Activated CD8-positive, alpha-beta memory T cell treated with anti-CD3 and anti-CD28 coated beads for 36 hours (primary cell): ENCODE measurements around the gene ALDH1L1. TPM values are rescaled to one million over a fixed set of nuclear protein-coding genes. Genes with fewer than 3 reads are reported as not detected.
"Not testable (repeated sequence)": the region's sequence is repeated elsewhere in the genome, so short reads cannot be mapped to it uniquely, and the experiment has no call there.

Experiments used
- CTCF ChIA-PET: fragments of 350-600 bp; sonication (Branson Sonifier 250); formaldehyde crosslinking; loops from one replicate; lab custom pipeline; 2021; ENCODE audit warnings: antibody characterized with exemption; lab: Charles Lee
- POLR2A ChIA-PET: fragments of 350-600 bp; sonication (Branson Sonifier 250); formaldehyde crosslinking; loops from one replicate; lab custom pipeline; 2021; ENCODE audit warnings: antibody characterized with exemption; lab: Charles Lee
- total RNA-seq, 2 experiments: library from RNA; stranded (reverse); gene quantifications; one replicate each; pipeline ENCODE4 v1.2.3, GENCODE V29; 2021

ALDH1L1 gene
- total RNA-seq, 2 experiments from 2014 or later: not detected

- ChIA-PET POLR2A (no interaction called here), CTCF (no interaction called here)
These were observed 78.4 kb downstream of the ALDH1L1 start for GRCh38 chr3:126102011-126102410.

- CTCF ChIA-PET: no interaction called here
- POLR2A ChIA-PET: no interaction called here
These were observed 78.8 kb downstream of the ALDH1L1 start for GRCh38 chr3:126101521-126101982.

- ChIA-PET CTCF (no interaction called here), POLR2A (interaction anchor here (0.5 kb wide), 1 partner anchor 726 kb away, joined by 4 read pairs; no protein-coding TSS in a partner anchor)
These were observed 79.6 kb downstream of the ALDH1L1 start for GRCh38 chr3:126100634-126101301.

- POLR2A ChIA-PET: interaction anchor here (0.5 kb wide), 1 partner anchor 725 kb away, joined by 4 read pairs; no protein-coding TSS in a partner anchor
- CTCF ChIA-PET: no interaction called here
These were observed 80.1 kb downstream of the ALDH1L1 start for GRCh38 chr3:126100269-126100633.

- ChIA-PET CTCF (no interaction called here), POLR2A (no interaction called here)
These were observed 82.0 kb downstream of the ALDH1L1 start for GRCh38 chr3:126098391-126098858.

DNA sequence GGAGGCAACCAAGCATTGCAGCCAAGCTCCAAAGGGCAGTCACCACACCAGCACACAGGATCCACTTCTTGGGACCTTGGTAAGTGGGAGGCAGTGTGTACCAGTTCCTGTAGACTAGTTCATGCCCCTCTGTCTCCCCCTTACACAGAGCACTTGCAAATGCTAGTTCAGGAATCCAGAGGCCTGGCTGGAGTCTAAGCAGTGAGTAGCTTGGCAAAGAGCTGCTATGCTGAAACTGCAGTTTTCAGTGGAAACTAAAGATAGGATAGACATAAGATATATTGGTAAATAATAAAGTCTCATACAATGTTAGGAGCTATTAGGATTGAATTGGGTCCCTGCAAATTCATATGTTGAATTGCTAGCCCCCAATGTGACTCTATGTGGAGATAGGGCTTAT, 82.6 kb downstream of the ALDH1L1 start:
- ChIA-PET POLR2A (no interaction called here), CTCF (no interaction called here)

GRCh38 chr3:126096274-126096673, 84.1 kb downstream of the ALDH1L1 start:
- CTCF ChIA-PET, POLR2A ChIA-PET: not testable (repeated sequence)

DNA sequence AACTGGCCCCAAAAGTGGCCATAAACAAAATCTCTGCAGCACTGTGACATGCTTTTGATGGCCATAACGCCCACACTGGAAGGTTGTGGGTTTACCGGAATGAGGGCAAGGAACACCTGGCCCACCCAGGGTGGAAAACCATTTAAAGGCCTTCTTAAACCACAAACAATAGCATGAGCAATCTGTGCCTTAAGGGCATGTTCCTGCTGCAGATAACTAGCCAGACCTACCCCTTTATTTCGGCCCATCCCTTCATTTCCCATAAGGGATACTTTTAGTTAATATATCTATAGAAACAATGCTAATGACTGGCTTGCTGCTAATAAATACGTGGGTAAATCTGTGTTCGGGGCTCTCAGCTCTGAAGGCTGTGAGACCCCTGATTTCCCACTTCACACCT, 88.3 kb downstream of the ALDH1L1 start:
- CTCF ChIA-PET, POLR2A ChIA-PET: not testable (repeated sequence)

- ChIA-PET CTCF (no interaction called here), POLR2A (no interaction called here)
These were observed 92.7 kb downstream of the ALDH1L1 start for GRCh38 chr3:126087552-126088175.

DNA sequence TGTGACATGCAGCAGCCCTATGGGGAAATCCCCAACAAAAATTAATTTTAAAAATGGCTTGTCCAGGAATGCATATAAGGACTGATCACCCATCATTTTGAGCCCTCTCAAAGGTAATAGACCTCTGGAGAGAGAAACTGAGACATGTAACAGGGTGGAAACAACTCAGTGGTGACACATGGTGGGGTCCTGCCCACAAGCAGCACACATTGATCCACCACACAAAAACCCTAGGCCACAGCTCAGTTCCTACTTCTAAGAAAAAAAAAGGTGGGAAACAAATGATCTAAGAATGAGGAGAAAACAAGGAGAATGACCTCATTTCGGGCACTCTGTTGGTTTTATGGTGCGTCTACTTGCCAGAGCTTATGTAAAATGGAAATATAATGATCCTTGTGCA, 94.5 kb downstream of the ALDH1L1 start:
- POLR2A ChIA-PET: no interaction called here
- CTCF ChIA-PET: no interaction called here

- POLR2A ChIA-PET: no interaction called here
- CTCF ChIA-PET: no interaction called here
These were observed 95.1 kb downstream of the ALDH1L1 start for GRCh38 chr3:126085276-126085675.

DNA sequence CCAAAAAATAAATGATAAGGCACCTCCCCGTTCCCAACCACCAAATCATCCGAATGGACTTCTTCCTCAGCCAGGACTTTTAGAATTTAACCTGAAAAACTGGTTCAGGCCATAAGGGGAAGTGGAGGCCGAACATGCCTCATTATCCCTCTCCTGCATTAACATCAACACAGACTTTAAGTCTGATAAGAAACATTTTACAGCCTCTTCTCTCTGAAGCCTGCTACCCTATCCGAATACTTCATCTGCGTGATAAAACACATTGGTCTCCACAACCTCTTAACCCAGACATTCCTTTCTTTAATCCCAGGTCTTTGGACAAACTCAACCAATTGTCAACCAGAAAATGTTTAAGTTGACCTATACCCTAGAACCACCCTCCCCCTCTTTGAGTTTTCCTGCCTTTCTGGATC, 95.6 kb downstream of the ALDH1L1 start:
- POLR2A ChIA-PET: interaction anchor here (1.4 kb wide), 1 partner anchor 168 kb away, joined by 5 read pairs; no protein-coding TSS in a partner anchor
- CTCF ChIA-PET: no interaction called here

DNA sequence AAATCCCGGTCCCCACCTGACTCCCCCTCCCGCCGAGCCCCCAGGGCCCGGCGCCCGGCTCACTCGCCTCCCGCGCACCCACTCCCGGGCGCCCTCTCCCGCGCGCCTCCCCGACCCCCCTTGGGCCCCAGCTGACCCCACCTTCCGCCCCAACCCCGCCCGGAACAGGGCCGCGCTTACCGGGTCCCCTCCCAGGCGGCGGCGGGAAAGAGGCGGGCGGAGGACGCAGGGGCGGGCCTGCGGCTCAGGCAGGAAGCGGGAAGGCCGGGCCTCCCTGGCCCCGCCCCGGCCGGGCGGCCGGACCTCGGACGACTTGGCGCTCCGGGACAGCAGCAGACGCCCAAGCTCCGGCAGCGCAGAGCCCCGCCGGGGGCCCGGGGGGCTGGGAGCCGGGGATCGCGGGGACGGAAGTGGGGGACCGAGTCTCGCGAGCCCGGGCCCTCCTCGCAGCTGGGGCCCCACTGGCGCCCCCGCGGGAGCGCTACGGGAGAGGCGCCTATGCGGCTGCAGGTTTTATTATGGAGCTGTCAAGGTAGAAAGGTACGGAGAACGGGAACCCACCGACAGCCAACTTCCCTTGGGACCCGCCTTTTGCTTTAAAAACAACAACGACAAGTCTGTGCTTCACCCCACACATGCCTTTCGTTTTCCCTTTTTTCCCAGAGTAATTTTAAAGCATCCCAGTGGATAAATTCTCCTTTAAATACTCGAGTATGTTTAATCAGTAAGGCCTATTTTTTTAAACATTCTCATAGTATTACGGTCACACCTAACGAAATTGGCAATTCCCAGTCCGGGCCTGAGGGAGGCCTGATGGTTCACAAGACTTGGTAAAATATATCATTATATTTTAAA, 96.2 kb downstream of the ALDH1L1 start, which contains the start of gene SLC41A3:
TSS of gene SLC41A3 (minus strand) at position 212 of the 855 bp plus-strand sequence. CDS start 15,905 bp downstream, outside the sequence.
- POLR2A ChIA-PET: interaction anchor here (1.4 kb wide), 1 partner anchor 168 kb away, joined by 5 read pairs; no protein-coding TSS in a partner anchor
- CTCF ChIA-PET: no interaction called here

GRCh38 chr3:126083511-126083912, 96.9 kb downstream of the ALDH1L1 start:
- POLR2A ChIA-PET: interaction anchor here (1.4 kb wide), 1 partner anchor 167 kb away, joined by 5 read pairs; no protein-coding TSS in a partner anchor
- CTCF ChIA-PET: no interaction called here

- CTCF ChIA-PET: no interaction called here
- POLR2A ChIA-PET: no interaction called here
These were observed 97.3 kb downstream of the ALDH1L1 start for GRCh38 chr3:126083138-126083445.

DNA sequence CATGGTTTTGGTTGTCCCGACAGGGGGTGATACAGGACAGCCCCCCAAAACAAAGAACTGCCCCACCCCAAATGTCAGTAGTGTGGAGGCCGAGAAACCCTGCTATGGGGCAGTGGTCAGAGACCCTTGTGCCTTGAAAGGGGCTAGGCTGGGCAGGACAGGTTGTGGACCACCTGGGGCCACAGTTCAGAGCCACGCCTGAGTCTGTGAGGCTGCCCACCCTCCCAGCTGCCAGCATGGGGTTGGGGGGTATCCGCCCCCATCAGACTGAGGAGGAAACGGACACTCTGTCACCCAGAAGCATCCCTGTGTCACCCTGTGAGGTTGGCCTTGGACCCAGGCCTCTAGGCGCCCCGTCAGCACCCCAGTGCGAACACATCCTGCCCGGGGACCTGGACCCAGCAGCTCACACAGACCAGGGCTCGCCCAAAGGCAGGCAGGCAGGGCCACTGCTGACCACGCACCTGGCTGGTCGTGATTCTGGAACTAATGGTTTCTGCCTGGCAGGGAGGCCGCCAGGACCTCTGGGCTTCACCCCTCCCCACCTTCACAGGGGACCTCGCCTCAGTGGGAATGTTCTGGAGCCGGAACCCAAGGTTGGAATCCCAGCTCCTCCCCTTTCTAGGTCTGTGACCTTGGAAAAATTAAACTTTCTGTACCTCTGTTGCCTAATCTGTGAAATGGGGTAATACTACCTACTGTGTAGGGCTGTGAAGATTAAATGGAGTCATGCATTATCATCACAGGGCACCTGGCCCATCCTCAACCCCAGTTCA, 97.8 kb downstream of the ALDH1L1 start:
- POLR2A ChIA-PET: no interaction called here
- CTCF ChIA-PET: no interaction called here

DNA sequence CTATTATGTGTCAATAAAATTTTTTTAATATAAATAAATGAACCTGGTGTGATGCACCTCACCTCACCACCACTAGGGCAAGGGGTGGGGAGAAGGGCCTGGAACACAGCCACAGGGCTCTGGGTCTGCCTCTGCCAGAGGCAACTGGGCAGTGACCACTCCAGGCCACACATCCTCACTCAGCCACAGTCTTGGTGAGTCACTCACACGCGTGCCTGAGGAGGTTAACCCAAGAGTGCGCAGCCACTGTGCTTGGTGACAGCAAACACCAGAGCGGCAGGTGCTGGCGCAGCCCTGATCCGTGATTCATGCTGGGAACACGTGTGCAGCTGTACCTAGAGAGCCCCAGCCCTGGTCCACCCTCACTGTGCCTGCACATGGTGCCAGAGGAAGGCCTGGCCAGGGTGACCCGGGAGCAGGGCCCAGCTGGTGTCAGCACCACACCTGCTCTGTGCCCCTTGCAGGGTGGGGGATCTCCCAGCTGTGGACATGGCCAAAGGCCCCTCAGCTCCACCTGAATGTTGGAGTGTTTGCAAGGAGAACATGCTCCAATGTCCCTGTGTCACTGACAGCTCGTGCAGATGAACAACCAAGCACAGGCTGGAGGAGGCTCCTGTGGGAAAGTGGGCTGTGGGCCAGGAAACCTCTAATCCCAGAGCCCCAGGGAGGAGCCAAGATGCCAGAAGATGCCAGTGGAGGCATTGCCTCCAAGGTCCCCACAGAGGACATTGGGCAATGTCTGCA, 98.6 kb downstream of the ALDH1L1 start:
- CTCF ChIA-PET: no interaction called here

DNA sequence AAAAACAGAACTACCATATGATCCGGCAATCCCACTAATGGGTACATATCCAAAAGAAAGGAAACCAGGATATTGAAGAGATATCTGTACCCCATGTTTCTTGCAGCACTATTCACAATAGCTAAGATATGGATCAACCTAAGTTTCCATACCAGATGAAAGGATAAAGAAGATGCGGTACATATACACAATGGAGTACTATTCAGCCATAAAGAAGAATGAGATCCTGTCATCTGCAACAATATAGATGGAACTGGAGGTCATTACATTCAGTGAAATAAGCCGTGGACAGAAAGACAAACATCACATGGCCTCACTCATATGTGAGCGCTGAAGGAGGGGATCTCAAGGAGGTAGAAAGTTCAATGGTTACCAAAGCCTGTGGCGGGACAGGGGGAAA, 99.4 kb downstream of the ALDH1L1 start:
- CTCF ChIA-PET: no interaction called here
- POLR2A ChIA-PET: no interaction called here

More for the DNA sequence above, 98.6 kb downstream of the ALDH1L1 start:
- POLR2A ChIA-PET: no interaction called here
